ENCODE results near the gene MRGPRE.

- no peak for TF ChIP-seq CTCF (IDR thresholded peaks at IDR 0.05; ENCODE audit: low read length)
- no peak for TF ChIP-seq EZH2 (optimal IDR thresholded peaks at IDR 0.05; ENCODE audit: low read depth, low read length)
Observed at GRCh38 chr11:3237119-3237518, 4.9 kb upstream of the MRGPRE start.
